HEK293 (cell line): ENCODE measurements around the gene CROT.

ENCODE experiments used
- CTCF ChIP-seq: fragments of 450-650 bp; formaldehyde crosslinking; IDR thresholded peaks from 2 replicates; pipeline ENCODE4 v1.5.1; 2016; ENCODE audit warnings: missing biosample characterization, missing genetic modification characterization
- OSR2 ChIP-seq: fragments of 450-650 bp; formaldehyde crosslinking; IDR thresholded peaks from 2 replicates; pipeline ENCODE4 v1.5.1; 2016; ENCODE audit warnings: missing biosample characterization, missing genetic modification characterization
- ZNF112 ChIP-seq: fragments of 450-650 bp; formaldehyde crosslinking; IDR thresholded peaks from 2 replicates; pipeline ENCODE4 v1.5.0; 2017; ENCODE audit warnings: missing biosample characterization, missing genetic modification characterization
- ZNF548 ChIP-seq: fragments of 450-650 bp; formaldehyde crosslinking; IDR thresholded peaks from 2 replicates; pipeline ENCODE4 v1.5.1; 2016; ENCODE audit warnings: missing biosample characterization, missing genetic modification characterization

- no peak for TF ChIP-seq ZNF112 (tag by site-specific recombination)
- TF ChIP-seq ZNF548 (tag by site-specific recombination), result no peak
- TF ChIP-seq CTCF, result no peak
- no peak for TF ChIP-seq OSR2 (tag by site-specific recombination)
Observed at GRCh38 chr7:87435546-87435945, 90.1 kb downstream of the CROT start.
